Suprapubic skin (tissue), 4 donors: ENCODE results near the gene KCND2. TPM values are rescaled to one million over a fixed set of nuclear protein-coding genes. Genes with fewer than 3 reads are reported as not detected.

Experiments
- DNase-seq, 2 donors: peaks; one replicate each; pipeline ENCODE4 v3.0.0-alpha.2; 2019; ENCODE audit warnings: low spot score in 2 of 2
- H3K27ac ChIP-seq: fragments of 200-600 bp; sonication (generic); one replicate; pipeline ENCODE4 v1.5.1; 2019
- H3K27me3 ChIP-seq: fragments of 200-600 bp; sonication (generic); one replicate; pipeline ENCODE4 v1.5.1; 2019
- H3K36me3 ChIP-seq: fragments of 200-600 bp; sonication (generic); one replicate; pipeline ENCODE4 v1.5.1; 2019
- H3K4me1 ChIP-seq: fragments of 200-600 bp; sonication (generic); one replicate; pipeline ENCODE4 v1.5.1; 2019
- H3K4me3 ChIP-seq: fragments of 200-600 bp; sonication (generic); one replicate; pipeline ENCODE4 v1.5.1; 2019; ENCODE audit warnings: mild to moderate bottlenecking
- H3K9me3 ChIP-seq: fragments of 200-600 bp; sonication (generic); one replicate; pipeline ENCODE4 v1.5.1; 2019
- EP300 ChIP-seq: sonication (generic); formaldehyde crosslinking; IDR thresholded peaks from one replicate; pipeline ENCODE4 v1.6.1; 2017; ENCODE audit warnings: antibody characterized with exemption
- POLR2A ChIP-seq, 2 donors: fragments of 450-650 bp; IDR thresholded peaks; one replicate each; pipeline ENCODE4 v1.6.1; 2017; ENCODE audit warnings: antibody characterized with exemption in 2 of 2, mild to moderate bottlenecking in 2 of 2, moderate library complexity in 2 of 2
- POLR2AphosphoS5 ChIP-seq, 3 donors: sonication (generic); formaldehyde crosslinking; IDR thresholded peaks; one replicate each; pipeline ENCODE4 v1.6.1; 2017; ENCODE audit warnings: antibody characterized with exemption in 3 of 3
- WGBS: methylation state at CpG from one replicate; pipeline ENCODE4 v1.1.5; 2018; 5-methylcytosine and 5-hydroxymethylcytosine counted together
- total RNA-seq, 4 donors: library from RNA; depleted of rRNA; stranded (reverse); fragments of >200 nt; gene quantifications; one replicate each; pipeline ENCODE4 v1.1.0, GENCODE V29; 2016
- TF ChIP-seq, protein P1 (sequence below), 2 donors: fragments of 200-600 bp in 1 of 2; fragments of 450-650 bp in 1 of 2; sonication (generic) in 1 of 2; IDR thresholded peaks; one replicate each; pipeline ENCODE4 v1.5.1; 2016 to 2019; ENCODE audit warnings: antibody characterized with exemption in 2 of 2, mild to moderate bottlenecking in 1 of 2, moderate library complexity in 1 of 2

The KCND2 gene
- total RNA-seq, 4 donors from 2014 or later, result 0.16 TPM; not detected in 3

DNA sequence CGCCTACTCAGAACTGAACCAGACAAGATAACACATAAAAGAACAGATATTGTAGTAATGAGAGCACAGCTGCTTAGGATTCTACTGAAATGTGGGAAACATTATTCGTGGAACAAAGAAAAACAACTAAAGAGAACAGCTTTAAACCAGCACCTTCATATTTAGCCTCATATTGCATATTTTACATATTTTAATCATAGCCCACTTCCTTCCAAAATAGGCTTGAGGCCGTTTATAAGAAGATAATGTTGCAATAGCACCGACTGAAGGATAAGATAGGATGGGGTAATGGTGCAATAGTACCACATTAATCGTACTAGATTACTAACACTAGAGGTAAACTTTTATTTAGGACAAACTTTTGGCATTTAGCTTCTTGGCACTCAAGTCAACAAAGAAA is 71.3 kb downstream of the KCND2 start:
- 56% methylated on average over 5 of the region's 5 CpGs for WGBS
- no peak for DNase-seq
- Histone ChIP-seq H3K36me3 (no peaks in the 10 kb centered on the region), H3K27me3 (no peaks in the 10 kb centered on the region), H3K27ac (no peak overlapping the region), H3K4me1 (no peaks in the 10 kb centered on the region), H3K4me3 (no peak overlapping the region), H3K9me3 (no peaks in the 10 kb centered on the region)
- TF ChIP-seq EP300, result no peak
- TF ChIP-seq, protein P1, sequence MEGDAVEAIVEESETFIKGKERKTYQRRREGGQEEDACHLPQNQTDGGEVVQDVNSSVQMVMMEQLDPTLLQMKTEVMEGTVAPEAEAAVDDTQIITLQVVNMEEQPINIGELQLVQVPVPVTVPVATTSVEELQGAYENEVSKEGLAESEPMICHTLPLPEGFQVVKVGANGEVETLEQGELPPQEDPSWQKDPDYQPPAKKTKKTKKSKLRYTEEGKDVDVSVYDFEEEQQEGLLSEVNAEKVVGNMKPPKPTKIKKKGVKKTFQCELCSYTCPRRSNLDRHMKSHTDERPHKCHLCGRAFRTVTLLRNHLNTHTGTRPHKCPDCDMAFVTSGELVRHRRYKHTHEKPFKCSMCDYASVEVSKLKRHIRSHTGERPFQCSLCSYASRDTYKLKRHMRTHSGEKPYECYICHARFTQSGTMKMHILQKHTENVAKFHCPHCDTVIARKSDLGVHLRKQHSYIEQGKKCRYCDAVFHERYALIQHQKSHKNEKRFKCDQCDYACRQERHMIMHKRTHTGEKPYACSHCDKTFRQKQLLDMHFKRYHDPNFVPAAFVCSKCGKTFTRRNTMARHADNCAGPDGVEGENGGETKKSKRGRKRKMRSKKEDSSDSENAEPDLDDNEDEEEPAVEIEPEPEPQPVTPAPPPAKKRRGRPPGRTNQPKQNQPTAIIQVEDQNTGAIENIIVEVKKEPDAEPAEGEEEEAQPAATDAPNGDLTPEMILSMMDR (IDR thresholded peaks at IDR 0.05), result no peak
- TF ChIP-seq POLR2A (IDR thresholded peaks at IDR 0.05), result no peak
- no peak for TF ChIP-seq POLR2AphosphoS5 (IDR thresholded peaks at IDR 0.05)

DNA sequence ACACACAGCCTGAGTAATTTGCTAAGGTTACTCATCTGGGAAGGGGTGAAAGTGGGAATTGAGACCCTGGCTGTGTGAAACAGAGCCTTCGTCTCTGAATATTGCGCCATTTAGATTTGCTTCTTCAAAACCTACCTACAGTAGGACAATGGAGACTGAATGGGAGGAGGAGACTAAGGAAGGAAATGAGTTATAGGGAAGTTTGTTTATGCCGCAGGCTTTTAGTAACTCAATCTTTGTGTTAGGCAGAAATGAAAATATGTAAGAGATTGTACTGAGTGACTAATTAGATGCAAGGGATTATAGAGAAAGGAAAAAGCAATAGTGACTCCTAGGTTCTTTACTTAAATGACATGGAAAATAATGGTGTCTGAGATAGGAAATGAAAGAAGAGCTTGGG is 80.2 kb downstream of the KCND2 start:
- Histone ChIP-seq H3K4me1 (no peaks in the 10 kb centered on the region), H3K27me3 (no peaks in the 10 kb centered on the region), H3K4me3 (no peak overlapping the region), H3K27ac (no peak overlapping the region), H3K36me3 (no peaks in the 10 kb centered on the region), H3K9me3 (no peaks in the 10 kb centered on the region)
- TF ChIP-seq POLR2AphosphoS5 (IDR thresholded peaks at IDR 0.05) (no peak), EP300 (no peak), POLR2A (IDR thresholded peaks at IDR 0.05) (no peak)
- TF ChIP-seq, protein P1 (IDR thresholded peaks at IDR 0.05), result no peak
- 86% methylated on average over 3 of the region's 3 CpGs for WGBS
- no peak for DNase-seq

DNA sequence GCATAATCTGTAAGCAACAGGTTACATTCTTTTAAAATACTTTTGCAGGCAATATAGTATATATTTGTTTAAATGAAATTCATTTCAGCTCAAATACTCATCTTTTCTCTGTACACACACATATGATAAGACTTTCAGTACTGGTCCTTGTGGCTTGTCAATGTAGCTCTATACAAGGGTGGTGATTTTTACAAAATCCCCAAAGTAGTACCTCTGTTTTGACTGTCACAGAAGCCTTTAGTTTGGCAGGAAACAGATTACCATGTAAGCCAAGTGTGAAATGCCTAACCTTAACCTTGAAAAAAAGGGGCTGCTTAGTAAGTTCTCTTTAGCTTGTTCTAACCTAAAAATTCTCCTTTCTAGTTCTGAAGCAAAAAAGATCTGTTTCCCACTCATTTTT is 87.9 kb downstream of the KCND2 start:
- no peaks in the 10 kb centered on the region for H3K27me3 ChIP-seq
- H3K36me3 ChIP-seq, result no peaks in the 10 kb centered on the region
- H3K4me1 ChIP-seq, result no peaks in the 10 kb centered on the region
- DNase-seq, result no peak
- no peaks in the 10 kb centered on the region for H3K9me3 ChIP-seq
- no peak overlapping the region for H3K27ac ChIP-seq
- TF ChIP-seq, protein P1 (IDR thresholded peaks at IDR 0.05), result no peak
- TF ChIP-seq EP300 (no peak), POLR2AphosphoS5 (IDR thresholded peaks at IDR 0.05) (no peak), POLR2A (IDR thresholded peaks at IDR 0.05) (no peak)
- no peak overlapping the region for H3K4me3 ChIP-seq

DNA sequence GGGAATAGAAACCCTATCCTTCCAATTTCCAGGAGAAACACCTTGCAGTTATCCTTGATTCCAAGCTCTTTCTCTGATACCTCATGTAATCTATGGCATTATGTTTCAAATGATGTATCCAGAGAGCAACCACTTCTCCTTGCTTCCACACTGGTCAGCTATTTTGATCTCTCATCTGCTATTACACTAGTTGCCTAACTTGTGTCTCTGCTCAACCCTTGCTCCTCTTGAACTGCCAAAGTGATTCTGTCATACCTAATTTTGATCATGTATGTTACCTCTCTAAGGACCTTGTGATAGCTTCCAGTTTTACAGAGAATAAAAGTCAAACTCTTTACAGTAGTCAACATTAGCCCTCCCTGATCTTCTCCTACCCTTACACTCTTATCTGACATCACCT is 90.4 kb downstream of the KCND2 start:
- no peak for TF ChIP-seq EP300
- TF ChIP-seq, protein P1 (IDR thresholded peaks at IDR 0.05), result no peak

DNA sequence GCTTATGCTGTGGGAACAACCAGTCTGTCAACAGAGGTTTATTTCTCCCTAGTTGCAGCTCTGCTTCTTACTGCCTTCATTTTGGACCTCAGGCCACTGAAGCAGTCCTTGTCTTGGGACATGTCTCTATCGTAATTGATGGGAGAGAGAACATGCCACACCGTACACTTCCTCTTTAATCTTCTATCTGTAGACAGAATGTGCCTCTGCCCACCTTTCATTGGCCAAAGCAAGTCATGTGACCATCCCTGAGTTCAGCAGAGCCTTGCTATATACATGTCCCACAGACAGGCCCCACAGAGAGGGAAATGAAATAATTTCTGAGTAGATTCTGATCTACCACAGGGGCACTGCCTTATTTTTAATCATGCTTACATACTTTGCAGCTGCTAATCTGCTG is 98.0 kb downstream of the KCND2 start:
- Histone ChIP-seq H3K27me3 (no peaks in the 10 kb centered on the region), H3K36me3 (no peaks in the 10 kb centered on the region), H3K27ac (no peak overlapping the region), H3K9me3 (no peaks in the 10 kb centered on the region), H3K4me1 (no peaks in the 10 kb centered on the region), H3K4me3 (no peak overlapping the region)
- 82% methylated on average over 2 of the region's 2 CpGs for WGBS
- TF ChIP-seq, protein P1 (IDR thresholded peaks at IDR 0.05), result no peak
- TF ChIP-seq POLR2A (IDR thresholded peaks at IDR 0.05), result no peak
- TF ChIP-seq EP300, result no peak
- no peak for TF ChIP-seq POLR2AphosphoS5 (IDR thresholded peaks at IDR 0.05)
- no peak for DNase-seq

More for the DNA sequence above, 90.4 kb downstream of the KCND2 start:
- Histone ChIP-seq H3K4me1 (no peaks in the 10 kb centered on the region), H3K27me3 (no peaks in the 10 kb centered on the region), H3K4me3 (no peak overlapping the region), H3K27ac (no peak overlapping the region), H3K9me3 (no peaks in the 10 kb centered on the region), H3K36me3 (no peaks in the 10 kb centered on the region)
- DNase-seq, result no peak
